ENCODE measurements around the gene SOD2. TPM values are rescaled to one million over a fixed set of nuclear protein-coding genes. Genes with fewer than 3 reads are reported as not detected.
A peak's percentile ranks its signal among the peaks of the same experiment; 100 is the strongest.

Gene SOD2
- total and polyA plus RNA-seq, 2 of the 13 experiments (the other 11 are each of a cell fraction or from before 2014, with no cell fraction given): 304 to 309 TPM

DNA sequence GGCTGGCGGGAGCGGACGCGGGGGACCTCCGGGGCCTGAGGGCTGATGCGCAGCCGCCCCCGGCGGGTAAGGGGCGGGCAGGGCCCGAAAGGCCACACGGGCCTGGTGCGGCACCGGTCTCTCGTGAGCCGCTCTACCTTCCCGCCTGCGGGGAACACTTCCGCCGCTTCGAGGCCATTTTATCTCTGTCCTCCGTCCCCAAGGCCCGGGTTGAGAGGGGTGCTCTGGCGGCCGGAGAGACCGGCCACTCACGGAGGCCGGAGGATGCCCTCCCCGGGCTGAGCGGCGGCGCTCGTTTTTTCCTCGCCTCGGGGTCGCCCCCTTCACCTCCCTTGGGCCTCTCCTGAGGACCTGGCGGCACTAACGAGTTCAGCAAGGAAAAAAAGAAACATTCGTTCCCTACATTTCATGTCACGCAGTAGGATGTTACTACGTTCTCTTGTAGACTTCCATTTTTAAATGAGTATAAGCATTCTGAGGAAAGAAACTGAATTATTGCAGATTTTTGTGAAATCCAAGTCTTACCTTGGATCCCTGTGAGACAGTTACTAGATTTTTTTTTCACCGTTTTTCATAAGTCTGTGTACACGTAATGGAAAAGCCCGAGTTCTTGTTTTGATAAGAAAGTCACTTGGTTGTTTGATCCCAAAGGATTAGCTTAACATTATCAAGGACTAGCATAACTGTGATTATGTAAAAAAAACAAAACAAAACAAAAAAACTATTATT is 34.8 kb upstream of the SOD2 start (continued):
- peak; percentile 15; the same call in 1 of the 2 replicates for TF ChIP-seq CBX5 (CRISPR knock-in tag; IDR thresholded peaks at IDR 0.05; ENCODE audit: borderline replicate concordance)
- peak; percentile 88 for TF ChIP-seq MXD3 (CRISPR knock-in tag; IDR thresholded peaks at IDR 0.05)
- peak; percentile 28; the same call in 1 of the 2 replicates for TF ChIP-seq TRAFD1 (CRISPR knock-in tag; IDR thresholded peaks at IDR 0.05; ENCODE audit: borderline replicate concordance)
- no peak for TF ChIP-seq TEF (CRISPR knock-in tag; IDR thresholded peaks at IDR 0.05)
- TF ChIP-seq NFYC (CRISPR knock-in tag; IDR thresholded peaks at IDR 0.05): no peak
- TF ChIP-seq ZNF652 (CRISPR knock-in tag; IDR thresholded peaks at IDR 0.05; ENCODE audit: borderline replicate concordance, low read depth): no peak
- TF ChIP-seq SKIL (CRISPR knock-in tag; IDR thresholded peaks at IDR 0.05; ENCODE audit: borderline replicate concordance): no peak
- peak; percentile 78 for TF ChIP-seq SALL1 (CRISPR knock-in tag; IDR thresholded peaks at IDR 0.05)
- TF ChIP-seq, protein P1, sequence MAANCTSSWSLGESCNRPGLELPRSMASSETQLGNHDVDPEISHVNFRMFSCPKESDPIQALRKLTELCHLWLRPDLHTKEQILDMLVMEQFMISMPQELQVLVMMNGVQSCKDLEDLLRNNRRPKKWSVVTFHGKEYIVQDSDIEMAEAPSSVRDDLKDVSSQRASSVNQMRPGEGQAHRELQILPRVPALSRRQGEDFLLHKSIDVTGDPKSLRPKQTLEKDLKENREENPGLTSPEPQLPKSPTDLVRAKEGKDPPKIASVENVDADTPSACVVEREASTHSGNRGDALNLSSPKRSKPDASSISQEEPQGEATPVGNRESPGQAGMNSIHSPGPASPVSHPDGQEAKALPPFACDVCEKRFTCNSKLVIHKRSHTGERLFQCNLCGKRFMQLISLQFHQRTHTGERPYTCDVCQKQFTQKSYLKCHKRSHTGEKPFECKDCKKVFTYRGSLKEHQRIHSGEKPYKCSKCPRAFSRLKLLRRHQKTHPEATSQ (CRISPR knock-in tag; IDR thresholded peaks at IDR 0.05; ENCODE audit: borderline replicate concordance): no peak
- TF ChIP-seq ARNT2 (CRISPR knock-in tag; IDR thresholded peaks at IDR 0.05; ENCODE audit: low read depth): 0 out of 2 replicates have a peak, but pooled peaks have one; percentile 11
- TF ChIP-seq, protein P2, sequence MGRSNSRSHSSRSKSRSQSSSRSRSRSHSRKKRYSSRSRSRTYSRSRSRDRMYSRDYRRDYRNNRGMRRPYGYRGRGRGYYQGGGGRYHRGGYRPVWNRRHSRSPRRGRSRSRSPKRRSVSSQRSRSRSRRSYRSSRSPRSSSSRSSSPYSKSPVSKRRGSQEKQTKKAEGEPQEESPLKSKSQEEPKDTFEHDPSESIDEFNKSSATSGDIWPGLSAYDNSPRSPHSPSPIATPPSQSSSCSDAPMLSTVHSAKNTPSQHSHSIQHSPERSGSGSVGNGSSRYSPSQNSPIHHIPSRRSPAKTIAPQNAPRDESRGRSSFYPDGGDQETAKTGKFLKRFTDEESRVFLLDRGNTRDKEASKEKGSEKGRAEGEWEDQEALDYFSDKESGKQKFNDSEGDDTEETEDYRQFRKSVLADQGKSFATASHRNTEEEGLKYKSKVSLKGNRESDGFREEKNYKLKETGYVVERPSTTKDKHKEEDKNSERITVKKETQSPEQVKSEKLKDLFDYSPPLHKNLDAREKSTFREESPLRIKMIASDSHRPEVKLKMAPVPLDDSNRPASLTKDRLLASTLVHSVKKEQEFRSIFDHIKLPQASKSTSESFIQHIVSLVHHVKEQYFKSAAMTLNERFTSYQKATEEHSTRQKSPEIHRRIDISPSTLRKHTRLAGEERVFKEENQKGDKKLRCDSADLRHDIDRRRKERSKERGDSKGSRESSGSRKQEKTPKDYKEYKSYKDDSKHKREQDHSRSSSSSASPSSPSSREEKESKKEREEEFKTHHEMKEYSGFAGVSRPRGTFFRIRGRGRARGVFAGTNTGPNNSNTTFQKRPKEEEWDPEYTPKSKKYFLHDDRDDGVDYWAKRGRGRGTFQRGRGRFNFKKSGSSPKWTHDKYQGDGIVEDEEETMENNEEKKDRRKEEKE (IDR thresholded peaks at IDR 0.05): no peak
- no peak for TF ChIP-seq NPAS2 (CRISPR knock-in tag; IDR thresholded peaks at IDR 0.05; ENCODE audit: borderline replicate concordance)
- TF ChIP-seq RNF219 (CRISPR knock-in tag; IDR thresholded peaks at IDR 0.05): peak; percentile 5; the same call in 1 of the 2 replicates
- no peak for TF ChIP-seq ZNF12 (CRISPR knock-in tag; IDR thresholded peaks at IDR 0.05)
- no peak for TF ChIP-seq ZNF569 (CRISPR knock-in tag; IDR thresholded peaks at IDR 0.05; ENCODE audit: borderline replicate concordance)
- TF ChIP-seq REXO4 (CRISPR knock-in tag; IDR thresholded peaks at IDR 0.05; ENCODE audit: borderline replicate concordance): peak; percentile 83; the same call in 1 of the 2 replicates
